GM21737 (cell line): Measurements from ENCODE around the gene CD164.
"Not testable (repeated sequence)": the region's sequence is repeated elsewhere in the genome, so short reads cannot be mapped to it uniquely, and the experiment has no call there.

ENCODE experiments used
- ATAC-seq: cut with Tn5 transposase; IDR thresholded peaks from one replicate; pipeline ENCODE4 v1.9.1; 2021; ENCODE audit warnings: mild to moderate bottlenecking, moderate library complexity; ENCODE audit not compliant: unreplicated experiment

CD164 gene

GRCh38 chr6:109344226-109344625, 38.0 kb downstream of the CD164 start:
- ATAC-seq: no peak

GRCh38 chr6:109343518-109343917, 38.7 kb downstream of the CD164 start:
- ATAC-seq: no peak

- ATAC-seq: no peak
Observed at GRCh38 chr6:109342911-109343310, 39.4 kb downstream of the CD164 start.

DNA sequence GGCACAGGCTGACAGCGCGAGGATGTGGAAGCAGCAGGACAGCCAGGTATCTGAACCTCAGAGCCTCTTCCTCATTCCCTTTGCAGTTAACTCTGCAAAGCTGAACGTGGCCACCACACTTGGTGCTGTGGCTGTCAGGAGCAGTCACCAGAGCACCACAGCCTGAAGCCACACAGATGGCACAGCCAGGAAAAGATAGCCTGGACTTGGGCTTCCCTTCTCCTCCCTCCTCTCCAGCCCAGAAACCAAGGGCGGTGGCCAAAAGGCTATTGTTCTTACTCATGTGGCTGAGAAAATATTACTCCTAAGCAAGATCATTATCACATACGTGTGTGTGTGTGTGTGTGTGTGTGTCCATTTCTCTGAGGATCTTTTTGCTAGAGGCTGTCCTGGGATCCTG, 39.8 kb downstream of the CD164 start:
- ATAC-seq: no peak

GRCh38 chr6:109340811-109341210, 41.5 kb downstream of the CD164 start:
- no peak for ATAC-seq

- ATAC-seq: no peak
Observed at GRCh38 chr6:109339906-109340678, 42.2 kb downstream of the CD164 start.

DNA sequence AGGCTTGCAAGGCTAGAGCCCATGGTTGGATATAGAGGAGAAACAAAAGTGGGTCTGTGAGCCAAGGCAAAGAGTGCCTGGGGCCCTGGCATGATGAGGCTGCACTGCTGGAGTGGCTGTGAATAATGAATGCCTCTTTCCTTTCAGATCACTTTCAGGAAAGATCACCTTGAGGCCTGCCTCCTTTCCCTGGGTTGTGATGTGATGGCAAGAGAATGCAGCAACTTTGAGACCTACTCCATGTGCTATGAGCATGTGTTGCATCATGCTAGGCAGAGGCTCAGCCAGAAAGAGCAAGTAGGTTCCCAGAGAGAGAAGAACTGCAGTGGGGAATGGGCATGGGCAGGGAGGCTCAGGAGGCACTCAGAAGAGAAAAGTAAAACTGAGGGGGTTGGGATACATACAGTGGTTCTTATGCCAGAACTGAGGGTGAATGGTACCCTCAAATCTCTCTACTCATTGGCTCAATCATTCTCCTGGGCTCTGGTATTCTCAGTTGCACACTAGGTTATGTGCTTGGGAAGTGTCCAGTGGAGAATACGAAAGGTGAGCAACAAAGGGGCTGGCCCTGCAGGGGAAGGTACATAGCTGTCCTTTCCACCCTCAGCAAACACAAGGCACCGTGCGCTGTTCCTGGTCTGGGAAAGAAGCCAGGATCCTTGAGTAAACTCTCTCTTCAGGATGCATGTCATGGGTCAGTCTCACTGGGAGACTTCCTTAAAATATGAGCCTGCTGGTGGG, 45.9 kb downstream of the CD164 start:
- no peak for ATAC-seq

GRCh38 chr6:109333870-109334269, 48.4 kb downstream of the CD164 start:
- not testable (repeated sequence) for ATAC-seq

DNA sequence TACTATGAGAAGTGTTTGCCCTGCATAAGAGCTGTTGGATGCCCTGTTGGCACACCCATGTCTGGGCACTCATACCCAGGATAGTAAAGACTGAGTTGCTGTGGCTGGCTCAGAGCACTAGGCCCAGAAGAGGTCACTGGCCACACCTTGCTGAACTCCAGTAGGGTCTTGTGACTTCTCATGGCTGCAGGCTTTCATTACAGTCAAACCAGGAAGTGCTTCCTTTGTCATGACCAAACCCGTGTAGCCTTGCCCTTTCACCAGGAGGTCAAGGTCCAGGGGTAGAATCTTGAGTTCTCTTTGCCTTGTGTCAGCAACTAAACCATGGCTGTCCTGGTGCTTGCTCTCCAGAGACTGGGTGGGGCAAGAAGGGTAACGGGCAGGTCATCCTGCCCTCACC, 49.5 kb downstream of the CD164 start:
- peak; percentile 44 for ATAC-seq

DNA sequence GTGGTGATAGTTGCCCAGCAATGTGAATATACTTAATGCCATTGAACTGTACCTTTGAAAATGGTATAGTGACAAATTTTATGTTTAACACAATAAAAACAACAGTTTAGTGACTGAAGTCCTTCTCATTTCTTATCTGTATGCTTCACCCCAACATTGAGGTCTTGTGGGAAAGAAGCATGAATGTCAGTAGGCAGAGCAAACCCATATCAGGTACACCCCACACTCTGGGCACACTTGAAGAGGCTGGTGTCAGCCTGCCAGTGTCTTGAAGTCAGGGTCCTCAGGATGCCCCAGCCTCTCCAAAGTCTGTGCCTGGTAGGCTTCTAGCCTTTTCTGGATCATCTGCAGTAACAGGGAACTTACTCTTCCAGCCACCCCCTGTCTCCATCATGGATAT, 51.2 kb downstream of the CD164 start:
- ATAC-seq: no peak

- ATAC-seq: no peak
Observed at GRCh38 chr6:109330263-109330662, 52.0 kb downstream of the CD164 start.

- ATAC-seq: no peak
Observed at GRCh38 chr6:109328629-109329028, 53.6 kb downstream of the CD164 start.

DNA sequence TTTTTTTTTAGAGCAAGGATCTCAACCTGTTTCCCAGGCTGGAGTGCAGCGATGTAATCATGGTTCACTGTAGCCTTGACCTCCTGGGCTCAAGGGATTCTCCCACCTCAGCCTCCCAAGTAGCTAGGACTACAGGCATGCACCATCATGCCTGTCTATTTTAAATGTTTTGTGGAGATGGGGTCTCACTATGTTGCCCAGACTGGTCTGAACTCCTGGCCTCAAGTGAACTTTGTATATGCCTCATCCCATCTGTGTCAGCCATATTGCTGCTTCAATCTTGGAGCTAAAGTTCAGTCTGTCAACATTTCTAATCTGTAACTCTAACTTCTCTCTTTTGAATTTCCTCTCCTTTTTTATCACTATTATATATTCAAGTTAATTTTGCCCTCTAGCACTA, 54.3 kb downstream of the CD164 start:
- no peak for ATAC-seq

DNA sequence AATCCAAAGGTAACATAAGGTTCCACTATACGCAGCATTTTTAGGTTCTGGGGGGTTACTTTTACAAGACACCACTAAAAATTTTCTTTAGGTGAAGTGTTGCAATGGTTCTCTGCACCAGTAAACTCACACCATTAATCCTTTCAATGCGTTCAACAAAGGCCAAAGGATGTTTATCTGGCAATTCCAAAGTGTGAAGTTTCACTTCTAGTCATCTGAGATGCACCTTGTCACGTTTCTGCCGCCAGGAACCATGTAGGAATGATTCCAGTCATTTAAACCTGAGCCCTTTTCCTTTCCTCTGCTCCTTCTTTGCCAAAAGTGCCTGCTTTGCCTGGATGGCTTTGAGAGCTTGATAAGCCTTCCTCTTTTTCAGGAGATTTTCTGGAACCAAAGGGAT, 54.8 kb downstream of the CD164 start:
- ATAC-seq: no peak

- no peak for ATAC-seq
Observed at GRCh38 chr6:109326351-109326750, 55.9 kb downstream of the CD164 start.

- no peak for ATAC-seq
Observed at GRCh38 chr6:109325400-109325801, 56.9 kb downstream of the CD164 start.

GRCh38 chr6:109323241-109323640, 59.0 kb downstream of the CD164 start:
- ATAC-seq: no peak

- ATAC-seq: no peak
Observed at GRCh38 chr6:109322825-109323224, 59.4 kb downstream of the CD164 start.

DNA sequence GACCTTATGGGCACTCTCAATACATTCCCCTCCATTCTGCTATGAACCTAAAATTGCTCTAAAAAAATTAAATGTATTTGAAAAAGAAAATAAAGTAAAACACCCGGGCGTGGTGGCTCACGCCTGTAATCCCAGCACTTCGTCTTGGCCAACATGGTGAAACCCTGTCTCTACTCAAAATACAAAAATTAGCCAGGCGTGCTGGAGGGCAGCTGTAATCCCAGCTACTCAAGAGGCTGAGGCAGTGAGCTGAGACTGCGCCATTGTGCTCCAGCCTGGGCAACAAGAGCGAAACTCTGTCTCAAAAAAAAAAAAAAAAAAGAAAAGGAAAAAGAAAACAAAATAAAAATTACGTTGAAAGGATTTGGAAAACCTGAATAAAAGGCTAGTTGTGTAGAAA, 60.5 kb downstream of the CD164 start:
- no peak for ATAC-seq

DNA sequence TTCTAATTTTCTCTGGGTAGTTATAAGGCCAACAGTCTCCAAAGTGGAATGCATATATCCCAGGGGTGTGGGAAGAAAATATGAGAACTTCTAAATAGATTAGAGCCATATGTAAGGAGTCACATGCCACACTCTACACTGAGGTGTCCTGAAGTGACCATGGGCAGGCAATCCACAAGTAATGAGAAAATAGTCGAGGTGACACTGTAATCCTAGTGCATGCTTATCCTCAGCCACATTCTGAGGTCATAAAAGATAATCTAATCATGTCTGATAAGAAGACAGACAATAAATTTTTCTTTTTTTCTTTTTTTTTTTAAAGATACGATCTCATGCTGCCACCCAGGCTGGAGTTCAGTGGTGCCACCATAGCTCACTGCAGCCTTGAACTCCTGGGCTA, 62.2 kb downstream of the CD164 start:
- ATAC-seq: no peak

DNA sequence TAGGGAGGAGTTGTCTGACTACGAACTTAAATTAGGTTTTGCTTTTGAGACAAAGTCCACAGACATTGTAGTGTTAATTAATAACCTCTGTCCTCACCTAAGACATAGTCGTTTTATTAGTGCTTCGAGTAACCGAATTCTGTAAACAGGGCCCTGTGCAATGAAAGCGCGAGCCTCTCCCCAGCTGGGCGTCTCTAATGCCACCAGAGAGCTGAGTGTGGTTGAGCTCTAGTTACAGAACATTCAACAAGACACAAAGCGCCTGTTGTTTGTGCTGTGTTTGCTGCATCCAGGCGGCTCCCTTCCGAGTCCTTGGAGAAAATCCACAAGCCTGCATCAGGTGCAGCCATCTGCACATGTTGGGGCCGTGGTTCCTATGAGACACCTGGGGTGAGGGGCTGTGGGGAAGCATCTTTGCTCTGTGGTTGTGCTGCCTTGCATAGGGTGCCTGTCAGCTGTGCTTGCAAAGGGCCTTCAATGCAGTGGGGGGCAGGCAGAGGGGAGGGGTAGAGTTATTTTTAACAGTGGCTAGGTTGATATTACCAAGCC, 63.9 kb downstream of the CD164 start:
- ATAC-seq: peak; percentile 63

- ATAC-seq: no peak
Observed at GRCh38 chr6:109316909-109317308, 65.4 kb downstream of the CD164 start.
